Thyroid gland (tissue), 4 donors: Measurements from ENCODE around the gene MTMR12.

Experiments
- CTCF ChIP-seq, 6 experiments: fragments of 200-600 bp in 3 of 6; fragments of 450-650 bp in 3 of 6; sonication (generic) in 3 of 6; IDR thresholded peaks; one replicate each; pipeline ENCODE4 v1.5.1; 2016 to 2019; ENCODE audit warnings: antibody characterized with exemption in 6 of 6, mild to moderate bottlenecking in 2 of 6, inconsistent platforms in 1 of 6, moderate library complexity in 1 of 6
- POLR2A ChIP-seq, 2 donors: fragments of 450-650 bp; IDR thresholded peaks; one replicate each; pipeline ENCODE4 v1.6.1; 2017; ENCODE audit warnings: antibody characterized with exemption in 2 of 2, mild to moderate bottlenecking in 2 of 2, moderate library complexity in 1 of 2

- no peak for TF ChIP-seq CTCF (IDR thresholded peaks at IDR 0.05)
- no peak for TF ChIP-seq POLR2A (IDR thresholded peaks at IDR 0.05)
Measured at GRCh38 chr5:32249668-32250067, 63.1 kb downstream of the MTMR12 start.
